Measurements from ENCODE around the gene CRISP2. TPM values are rescaled to one million over a fixed set of nuclear protein-coding genes. Genes with fewer than 3 reads are reported as not detected.

Gene CRISP2
- total and polyA plus RNA-seq, 2 donors (not counting 3 experiments of a cell fraction or from before 2014, with no cell fraction given), result not detected

DNA sequence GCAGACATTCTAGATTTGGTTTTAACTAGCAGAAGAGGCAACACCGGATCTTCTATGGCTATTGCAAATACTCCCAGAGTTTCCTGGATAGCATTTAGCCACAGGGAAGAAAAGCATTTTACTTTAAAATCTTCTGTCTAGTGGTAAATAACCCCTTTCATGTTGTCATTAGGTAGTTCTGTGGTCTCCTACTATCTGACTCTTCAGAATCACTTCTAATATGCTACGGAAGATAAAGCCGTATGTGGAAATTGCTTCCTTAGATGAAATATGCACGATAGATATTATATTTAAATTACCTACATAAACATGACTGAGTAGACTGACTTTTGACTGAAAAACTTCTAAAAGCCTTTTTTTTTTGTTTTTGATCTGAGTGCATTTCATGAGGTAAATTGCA lies 30.1 kb upstream of the CRISP2 start:
- Histone ChIP-seq H3K27ac (ENCODE audit: insufficient read depth, low read depth, low read length) (no peak overlapping the region), H3K36me3 (ENCODE audit: control insufficient read depth in 2 of 2, extremely low read depth in 1 of 2, insufficient read depth in 2 of 2, low read length in 2 of 2) (no peaks in the 10 kb centered on the region), H3K4me1 (ENCODE audit: control insufficient read depth, extremely low read depth, insufficient read depth, low read length) (no peaks in the 10 kb centered on the region), H2AFZ (ENCODE audit: low read depth, low read length) (no peak overlapping the region), H4K20me1 (replicated peaks; ENCODE audit: control insufficient read depth, extremely low read depth, insufficient read depth, low read length) (no peaks in the 10 kb centered on the region), H3K4me3 (replicated peaks in 1 of 3; ENCODE audit: insufficient read depth in 1 of 3, low read depth in 1 of 3, low read length in 3 of 3) (no peak overlapping the region), H3K9ac (replicated peaks; ENCODE audit: extremely low read depth, insufficient read depth, low read length) (no peak overlapping the region), H3K4me2 (ENCODE audit: insufficient read depth, low read length) (no peak overlapping the region), H3K9me1 (replicated peaks; ENCODE audit: control insufficient read depth, extremely low read depth, insufficient read depth, low read length) (no peaks in the 10 kb centered on the region), H3K9me3 (replicated peaks; ENCODE audit: control insufficient read depth, insufficient read depth, low read length) (no peaks in the 10 kb centered on the region), H3K27me3 (ENCODE audit: control insufficient read depth in 2 of 2, insufficient read depth in 2 of 2, low read length in 2 of 2) (no peaks in the 10 kb centered on the region), H3K79me2 (ENCODE audit: control insufficient read depth, insufficient read depth, low read length) (no peaks in the 10 kb centered on the region)
- FAIRE-seq (no peak), DNase-seq (ENCODE audit: low read depth, low spot score) (no peak)
- TF ChIP-seq, protein P1, sequence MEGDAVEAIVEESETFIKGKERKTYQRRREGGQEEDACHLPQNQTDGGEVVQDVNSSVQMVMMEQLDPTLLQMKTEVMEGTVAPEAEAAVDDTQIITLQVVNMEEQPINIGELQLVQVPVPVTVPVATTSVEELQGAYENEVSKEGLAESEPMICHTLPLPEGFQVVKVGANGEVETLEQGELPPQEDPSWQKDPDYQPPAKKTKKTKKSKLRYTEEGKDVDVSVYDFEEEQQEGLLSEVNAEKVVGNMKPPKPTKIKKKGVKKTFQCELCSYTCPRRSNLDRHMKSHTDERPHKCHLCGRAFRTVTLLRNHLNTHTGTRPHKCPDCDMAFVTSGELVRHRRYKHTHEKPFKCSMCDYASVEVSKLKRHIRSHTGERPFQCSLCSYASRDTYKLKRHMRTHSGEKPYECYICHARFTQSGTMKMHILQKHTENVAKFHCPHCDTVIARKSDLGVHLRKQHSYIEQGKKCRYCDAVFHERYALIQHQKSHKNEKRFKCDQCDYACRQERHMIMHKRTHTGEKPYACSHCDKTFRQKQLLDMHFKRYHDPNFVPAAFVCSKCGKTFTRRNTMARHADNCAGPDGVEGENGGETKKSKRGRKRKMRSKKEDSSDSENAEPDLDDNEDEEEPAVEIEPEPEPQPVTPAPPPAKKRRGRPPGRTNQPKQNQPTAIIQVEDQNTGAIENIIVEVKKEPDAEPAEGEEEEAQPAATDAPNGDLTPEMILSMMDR (IDR thresholded peaks at IDR 0.05; ENCODE audit: extremely low read depth in 1 of 2, insufficient read depth in 1 of 2, low read depth in 1 of 2, low read length in 2 of 2), result no peak
- TF ChIP-seq FOS (IDR thresholded peaks at IDR 0.05; ENCODE audit: borderline replicate concordance, insufficient read depth, low read length) (no peak), JUN (IDR thresholded peaks at IDR 0.05; ENCODE audit: borderline replicate concordance, insufficient read depth, insufficient read length, low read depth) (no peak), MYC (IDR thresholded peaks at IDR 0.05; ENCODE audit: low read depth, low read length) (no peak), MAX (IDR thresholded peaks at IDR 0.05; ENCODE audit: insufficient read depth, insufficient read length) (no peak), GATA2 (IDR thresholded peaks at IDR 0.05; ENCODE audit: insufficient read depth, insufficient read length, low read depth, low read length) (no peak), POLR2A (IDR thresholded peaks at IDR 0.05; ENCODE audit: low read depth, low read length) (no peak)
- intact Hi-C loops (cut with micrococcal nuclease) (no loop called here), dilution Hi-C loops (cut with MboI; ENCODE audit: extremely low pct_ligation_motif_present, low sequenced_read_pairs) (no loop called here)
- no TSS peak for BruUV-seq (replicated peaks)
- ChIA-PET POLR2A (no interaction called here), CTCF (no interaction called here)
